Gastroesophageal sphincter (tissue), 4 donors: Measurements from ENCODE around the gene LITAFD. TPM values are rescaled to one million over a fixed set of nuclear protein-coding genes. Genes with fewer than 3 reads are reported as not detected.

Experiments
- ATAC-seq: fragments of 150-250 bp; one replicate; pipeline ENCODE4 v1.9.1; 2016; ENCODE audit warnings: mild to moderate bottlenecking, moderate library complexity
- H3K27ac ChIP-seq, 4 donors: fragments of 200-600 bp; sonication (generic) in 3 of 4; 1 replicate in 3 of 4; 2 replicates in 1 of 4; pipeline ENCODE4 v1.5.1; 2016 to 2019
- H3K27me3 ChIP-seq: fragments of 200-600 bp; sonication (generic); one replicate; pipeline ENCODE4 v1.5.1; 2019
- H3K36me3 ChIP-seq, 2 donors: fragments of 200-600 bp; sonication (generic); one replicate each; pipeline ENCODE4 v1.5.1; 2019; ENCODE audit warnings: control low read depth in 1 of 2
- H3K4me1 ChIP-seq, 3 donors: fragments of 200-600 bp; sonication (generic); 1 replicate in 2 of 3; 2 replicates in 1 of 3; pipeline ENCODE4 v1.5.1; 2016 to 2019; ENCODE audit warnings: control low read depth in 2 of 3
- H3K4me3 ChIP-seq, 2 donors: fragments of 200-600 bp; sonication (generic); one replicate each; pipeline ENCODE4 v1.5.1; 2019; ENCODE audit warnings: mild to moderate bottlenecking in 1 of 2, moderate library complexity in 1 of 2
- H3K9me3 ChIP-seq, 3 donors: fragments of 200-600 bp; sonication (generic); one replicate each; pipeline ENCODE4 v1.5.1; 2017 to 2019; ENCODE audit warnings: control low read depth in 2 of 3
- EP300 ChIP-seq: sonication (generic); formaldehyde crosslinking; IDR thresholded peaks from one replicate; pipeline ENCODE4 v1.6.1; 2017; ENCODE audit warnings: antibody characterized with exemption, mild to moderate bottlenecking
- POLR2A ChIP-seq, 2 donors: fragments of 450-650 bp; IDR thresholded peaks; one replicate each; pipeline ENCODE4 v1.6.1; 2017; ENCODE audit warnings: antibody characterized with exemption in 2 of 2, mild to moderate bottlenecking in 2 of 2, moderate library complexity in 1 of 2
- POLR2AphosphoS5 ChIP-seq: sonication (generic); formaldehyde crosslinking; IDR thresholded peaks from one replicate; pipeline ENCODE4 v1.6.1; 2017; ENCODE audit warnings: antibody characterized with exemption
- WGBS, 2 donors: methylation state at CpG; one replicate each; pipeline ENCODE4 v1.1.5; 2018; ENCODE audit warnings: low coverage in 1 of 2; 5-methylcytosine and 5-hydroxymethylcytosine counted together
- total RNA-seq, 4 donors: library from RNA; depleted of rRNA; stranded (reverse); fragments of >200 nt; gene quantifications; one replicate each; pipeline ENCODE4 v1.1.0, GENCODE V29; 2016
- TF ChIP-seq, protein P1 (sequence below), 4 experiments: fragments of 200-600 bp in 2 of 4; fragments of 450-650 bp in 2 of 4; sonication (generic) in 1 of 4; IDR thresholded peaks; one replicate each; pipeline ENCODE4 v1.5.1; 2017 to 2019; ENCODE audit warnings: antibody characterized with exemption in 4 of 4, mild to moderate bottlenecking in 2 of 4, moderate library complexity in 2 of 4

Gene LITAFD
- total RNA-seq, 4 donors from 2014 or later = not detected

DNA sequence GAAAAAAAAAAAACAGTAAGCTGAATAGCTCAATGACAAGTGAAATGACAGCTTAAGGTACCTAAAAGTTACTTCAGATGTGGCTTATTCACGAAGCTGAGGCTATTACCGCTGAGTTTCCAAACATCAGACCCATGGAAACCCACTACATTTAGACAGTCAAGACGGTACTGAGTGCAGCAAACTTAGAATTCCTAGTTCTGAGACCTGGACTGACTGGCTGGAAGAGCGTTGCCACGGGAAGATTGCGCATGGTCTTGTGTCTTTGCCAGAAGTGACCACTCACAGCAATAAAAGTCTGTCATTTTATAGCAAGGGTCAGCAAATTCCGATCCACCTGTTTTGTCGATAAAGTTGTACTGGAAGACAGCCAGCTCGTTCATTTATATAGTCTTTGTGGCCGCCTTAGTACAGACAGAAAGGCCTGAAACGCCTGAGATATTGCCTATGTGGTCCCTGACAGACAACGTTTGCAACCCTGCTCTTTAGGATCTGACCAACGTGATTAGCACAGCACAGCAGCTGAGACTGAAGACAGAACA is 19.2 kb downstream of the LITAFD start:
- Histone ChIP-seq H3K9me3 (no peaks in the 10 kb centered on the region), H3K27ac (no peak overlapping the region), H3K4me1 (no peaks in the 10 kb centered on the region), H3K36me3 (peaks cover 6 to 100% of the 10 kb centered on the region in 2 donors), H3K27me3 (no peaks in the 10 kb centered on the region), H3K4me3 (no peak overlapping the region)
- no peak for TF ChIP-seq POLR2A (IDR thresholded peaks at IDR 0.05)
- no peak for TF ChIP-seq POLR2AphosphoS5
- no peak for TF ChIP-seq EP300
- TF ChIP-seq, protein P1, sequence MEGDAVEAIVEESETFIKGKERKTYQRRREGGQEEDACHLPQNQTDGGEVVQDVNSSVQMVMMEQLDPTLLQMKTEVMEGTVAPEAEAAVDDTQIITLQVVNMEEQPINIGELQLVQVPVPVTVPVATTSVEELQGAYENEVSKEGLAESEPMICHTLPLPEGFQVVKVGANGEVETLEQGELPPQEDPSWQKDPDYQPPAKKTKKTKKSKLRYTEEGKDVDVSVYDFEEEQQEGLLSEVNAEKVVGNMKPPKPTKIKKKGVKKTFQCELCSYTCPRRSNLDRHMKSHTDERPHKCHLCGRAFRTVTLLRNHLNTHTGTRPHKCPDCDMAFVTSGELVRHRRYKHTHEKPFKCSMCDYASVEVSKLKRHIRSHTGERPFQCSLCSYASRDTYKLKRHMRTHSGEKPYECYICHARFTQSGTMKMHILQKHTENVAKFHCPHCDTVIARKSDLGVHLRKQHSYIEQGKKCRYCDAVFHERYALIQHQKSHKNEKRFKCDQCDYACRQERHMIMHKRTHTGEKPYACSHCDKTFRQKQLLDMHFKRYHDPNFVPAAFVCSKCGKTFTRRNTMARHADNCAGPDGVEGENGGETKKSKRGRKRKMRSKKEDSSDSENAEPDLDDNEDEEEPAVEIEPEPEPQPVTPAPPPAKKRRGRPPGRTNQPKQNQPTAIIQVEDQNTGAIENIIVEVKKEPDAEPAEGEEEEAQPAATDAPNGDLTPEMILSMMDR (IDR thresholded peaks at IDR 0.05) = no peak
- ATAC-seq = no peak
- WGBS, 2 donors = 73 to 80% methylated on average over 11 to 13 of the region's 13 CpGs

DNA sequence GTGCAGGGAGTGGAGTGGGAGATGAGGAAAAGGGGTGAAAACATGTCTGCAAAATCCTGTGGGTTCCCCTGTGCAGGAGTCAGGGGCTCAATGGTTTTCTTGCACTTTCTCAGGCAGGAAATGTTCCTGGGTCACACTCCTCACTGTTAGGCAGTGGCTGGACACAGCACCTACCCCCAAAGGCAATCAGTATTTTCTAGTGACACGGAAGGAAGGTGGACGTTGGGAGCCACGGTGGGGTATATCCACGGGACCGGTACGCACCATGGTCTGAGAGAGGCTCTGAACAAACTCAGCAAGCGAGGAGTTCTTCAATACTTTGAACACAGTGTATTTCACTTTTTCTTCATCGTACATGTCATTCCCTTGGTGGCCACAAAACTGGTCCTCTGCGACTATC is 20.9 kb downstream of the LITAFD start:
- Histone ChIP-seq H3K27ac (no peak overlapping the region), H3K4me3 (no peak overlapping the region), H3K27me3 (no peaks in the 10 kb centered on the region), H3K9me3 (no peaks in the 10 kb centered on the region), H3K36me3 (peaks cover 6 to 99% of the 10 kb centered on the region in 2 donors), H3K4me1 (no peaks in the 10 kb centered on the region)
- 91 to 100% methylated on average over 3 to 9 of the region's 9 CpGs for WGBS, 2 donors
- ATAC-seq = no peak
- TF ChIP-seq POLR2A (IDR thresholded peaks at IDR 0.05) = no peak
- no peak for TF ChIP-seq POLR2AphosphoS5
- TF ChIP-seq, protein P1 (IDR thresholded peaks at IDR 0.05) = no peak
- no peak for TF ChIP-seq EP300

DNA sequence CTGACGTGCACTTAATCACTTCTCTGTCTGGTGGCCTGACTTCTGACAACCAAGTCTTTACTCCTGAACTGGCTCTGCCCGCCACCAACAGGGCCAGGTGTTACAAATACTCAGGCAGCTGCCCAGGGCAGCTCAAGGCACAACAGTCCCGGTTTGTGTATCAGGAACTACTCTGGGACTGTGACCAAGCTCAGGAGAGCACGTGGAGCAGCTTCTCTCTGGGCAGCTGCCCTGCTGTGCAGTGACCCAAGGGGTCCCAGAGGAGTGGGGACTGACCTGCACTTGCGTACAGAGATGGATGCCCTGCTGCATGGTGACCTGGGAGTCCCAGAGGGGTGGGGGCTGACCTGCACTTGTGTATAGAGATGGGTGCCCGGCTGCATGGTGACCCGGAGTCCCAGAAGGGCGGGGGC is 21.9 kb downstream of the LITAFD start:
- no peak overlapping the region for H3K27ac ChIP-seq
- H3K36me3 ChIP-seq = peaks cover 6 to 99% of the 10 kb centered on the region in 2 donors
- 70 to 86% methylated on average over 1 to 4 of the region's 8 CpGs for WGBS, 2 donors
- H3K27me3 ChIP-seq = no peaks in the 10 kb centered on the region
- no peak for TF ChIP-seq EP300
- TF ChIP-seq POLR2AphosphoS5 = no peak
- TF ChIP-seq, protein P1 (IDR thresholded peaks at IDR 0.05) = no peak
- TF ChIP-seq POLR2A (IDR thresholded peaks at IDR 0.05) = no peak
- H3K9me3 ChIP-seq = no peaks in the 10 kb centered on the region
- ATAC-seq = no peak
- no peaks in the 10 kb centered on the region for H3K4me1 ChIP-seq
- H3K4me3 ChIP-seq = no peak overlapping the region

DNA sequence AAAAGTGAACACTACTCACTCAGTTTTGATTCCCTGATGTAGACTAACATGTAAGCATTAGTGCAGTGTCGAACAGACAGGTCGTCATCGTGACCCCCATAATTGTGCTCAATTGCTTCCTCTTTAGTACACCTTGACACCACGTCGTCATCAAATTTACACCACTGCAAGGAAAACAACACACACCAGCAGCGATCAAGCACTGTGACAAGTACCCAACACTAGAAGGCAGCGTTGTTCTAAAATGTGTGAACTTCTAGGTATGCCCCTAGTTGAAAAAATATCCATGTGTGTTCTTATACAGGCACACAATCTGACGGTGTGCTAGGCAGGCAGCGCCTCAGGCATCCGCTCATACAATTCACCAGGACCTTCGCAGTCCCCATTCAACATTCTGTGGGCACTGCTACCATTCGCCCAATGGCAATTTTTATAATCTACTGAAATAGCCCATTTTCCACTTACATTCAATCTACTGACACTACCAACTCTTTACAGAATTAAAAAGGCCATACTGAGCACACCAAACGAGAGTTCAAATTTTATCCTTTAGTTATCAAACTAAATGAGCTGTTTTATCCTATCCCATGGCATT is 23.1 kb downstream of the LITAFD start:
- 60 to 78% methylated on average over 4 to 13 of the region's 13 CpGs for WGBS, 2 donors
- ATAC-seq = no peak
- Histone ChIP-seq H3K27me3 (no peaks in the 10 kb centered on the region), H3K4me3 (no peak overlapping the region), H3K36me3 (peaks cover 6 to 99% of the 10 kb centered on the region in 2 donors), H3K4me1 (no peaks in the 10 kb centered on the region), H3K9me3 (no peaks in the 10 kb centered on the region), H3K27ac (no peak overlapping the region)
- TF ChIP-seq POLR2A (IDR thresholded peaks at IDR 0.05) (no peak), POLR2AphosphoS5 (no peak)
- TF ChIP-seq, protein P1 (IDR thresholded peaks at IDR 0.05) = peak in 2 of 4 experiments; percentile 7 to 31
